Measurements from ENCODE around the gene PAPSS1.

The PAPSS1 gene

GRCh38 chr4:107635735-107636134, 84.3 kb downstream of the PAPSS1 start:
- DNase-seq (ENCODE audit: low read depth in 2 of 2) = no peak
- no peak overlapping the region for H3K4me3 ChIP-seq (replicated peaks in 1 of 2; ENCODE audit: low read depth in 2 of 2, low read length in 2 of 2)
- no peak for TF ChIP-seq CTCF (IDR thresholded peaks at IDR 0.05; ENCODE audit: low read depth, low read length)

GRCh38 chr4:107631560-107631959, 88.5 kb downstream of the PAPSS1 start:
- TF ChIP-seq CTCF (IDR thresholded peaks at IDR 0.05; ENCODE audit: low read depth, low read length) = no peak
- DNase-seq (ENCODE audit: low read depth in 2 of 2) = peak in 1 of 2 donors; percentile 46
- H3K4me3 ChIP-seq (replicated peaks in 1 of 2; ENCODE audit: low read depth in 2 of 2, low read length in 2 of 2) = no peak overlapping the region

- no peak for TF ChIP-seq CTCF (IDR thresholded peaks at IDR 0.05; ENCODE audit: low read depth, low read length)
- no peak overlapping the region for H3K4me3 ChIP-seq (replicated peaks in 1 of 2; ENCODE audit: low read depth in 2 of 2, low read length in 2 of 2)
- DNase-seq (ENCODE audit: low read depth in 2 of 2) = no peak
Measured at GRCh38 chr4:107630185-107630705, 89.8 kb downstream of the PAPSS1 start.

GRCh38 chr4:107629318-107629717, 90.7 kb downstream of the PAPSS1 start:
- no peak for TF ChIP-seq CTCF (IDR thresholded peaks at IDR 0.05; ENCODE audit: low read depth, low read length)
- no peak for DNase-seq (ENCODE audit: low read depth in 2 of 2)
- H3K4me3 ChIP-seq (replicated peaks in 1 of 2; ENCODE audit: low read depth in 2 of 2, low read length in 2 of 2) = no peak overlapping the region

GRCh38 chr4:107625391-107625902, 94.6 kb downstream of the PAPSS1 start:
- TF ChIP-seq CTCF (IDR thresholded peaks at IDR 0.05; ENCODE audit: low read depth, low read length) = no peak
- no peak for DNase-seq (ENCODE audit: low read depth in 2 of 2)
- no peak overlapping the region for H3K4me3 ChIP-seq (replicated peaks in 1 of 2; ENCODE audit: low read depth in 2 of 2, low read length in 2 of 2)

- DNase-seq (ENCODE audit: low read depth in 2 of 2) = no peak
- H3K4me3 ChIP-seq (replicated peaks in 1 of 2; ENCODE audit: low read depth in 2 of 2, low read length in 2 of 2) = no peak overlapping the region
- TF ChIP-seq CTCF (IDR thresholded peaks at IDR 0.05; ENCODE audit: low read depth, low read length) = no peak
Measured at GRCh38 chr4:107624024-107624423, 96.0 kb downstream of the PAPSS1 start.

GRCh38 chr4:107622006-107622405, 98.0 kb downstream of the PAPSS1 start:
- no peak for TF ChIP-seq CTCF (IDR thresholded peaks at IDR 0.05; ENCODE audit: low read depth, low read length)
- H3K4me3 ChIP-seq (replicated peaks in 1 of 2; ENCODE audit: low read depth in 2 of 2, low read length in 2 of 2) = no peak overlapping the region
- no peak for DNase-seq (ENCODE audit: low read depth in 2 of 2)
